HG03521 (cell line): ENCODE data around the gene TNFRSF17.

Experiments used
- ATAC-seq: cut with Tn5 transposase; IDR thresholded peaks from one replicate; pipeline ENCODE4 v1.9.1; 2021; ENCODE audit warnings: mild to moderate bottlenecking, moderate library complexity; ENCODE audit not compliant: unreplicated experiment

TNFRSF17 gene

GRCh38 chr16:12000032-12000431 lies 35.0 kb downstream of the TNFRSF17 start:
- no peak for ATAC-seq

- no peak for ATAC-seq
Measured at GRCh38 chr16:12002447-12003006, 37.5 kb downstream of the TNFRSF17 start.

- ATAC-seq: no peak
Measured at GRCh38 chr16:12006637-12007036, 41.6 kb downstream of the TNFRSF17 start.

- ATAC-seq: no peak
Measured at GRCh38 chr16:12009462-12009861, 44.5 kb downstream of the TNFRSF17 start.

GRCh38 chr16:12009922-12010321 lies 44.9 kb downstream of the TNFRSF17 start:
- ATAC-seq: no peak

- no peak for ATAC-seq
Measured at GRCh38 chr16:12010388-12011251, 45.6 kb downstream of the TNFRSF17 start.

- no peak for ATAC-seq
Measured at GRCh38 chr16:12011565-12011964, 46.6 kb downstream of the TNFRSF17 start.

GRCh38 chr16:12016291-12016947 lies 51.4 kb downstream of the TNFRSF17 start:
- no peak for ATAC-seq

- ATAC-seq: no peak
Measured at GRCh38 chr16:12017558-12017957, 52.5 kb downstream of the TNFRSF17 start.
